CD14-positive monocyte (primary cell): ENCODE measurements around the gene KIT. TPM values are rescaled to one million over a fixed set of nuclear protein-coding genes. Genes with fewer than 3 reads are reported as not detected.
"Not testable (repeated sequence)": the region's sequence is repeated elsewhere in the genome, so short reads cannot be mapped to it uniquely, and the experiment has no call there.

ENCODE experiments used
- DNase-seq, 3 donors: peaks; one replicate each; pipeline ENCODE4 v3.0.0-alpha.2; 2011 to 2022
- H2AFZ ChIP-seq: 2 replicates; pipeline ENCODE4 v1.6.0; 2012; ENCODE audit warnings: mild to moderate bottlenecking, low read depth, low read length, inconsistent platforms; ENCODE audit not compliant: insufficient read depth, poor library complexity, severe bottlenecking
- H3K27ac ChIP-seq, 2 donors: 1 replicate in 1 of 2; 2 replicates in 1 of 2; pipeline ENCODE4 v1.5.1; 2012 to 2013; ENCODE audit warnings: low read length in 2 of 2, control low read depth in 1 of 2, inconsistent platforms in 1 of 2, low read depth in 1 of 2, mild to moderate bottlenecking in 1 of 2
- H3K27me3 ChIP-seq, 2 donors: one replicate each; pipeline versions ENCODE4 v1.6.0 to v1.6.1; 2011 to 2013; ENCODE audit warnings: low read length in 2 of 2; ENCODE audit not compliant: control insufficient read depth in 2 of 2, insufficient read depth in 2 of 2
- H3K36me3 ChIP-seq, 2 donors: replicated peaks in 1 of 2; 1 replicate in 1 of 2; 2 replicates in 1 of 2; pipeline versions ENCODE4 v1.5.1 to v1.6.1; 2012 to 2013; ENCODE audit warnings: low read length in 2 of 2, control low read depth in 1 of 2, inconsistent platforms in 1 of 2, mild to moderate bottlenecking in 1 of 2; ENCODE audit not compliant: insufficient read depth in 2 of 2, control insufficient read depth in 1 of 2
- H3K4me1 ChIP-seq, 2 donors: 1 replicate in 1 of 2; 2 replicates in 1 of 2; pipeline versions ENCODE4 v1.5.1 to v1.6.1; 2012 to 2013; ENCODE audit warnings: low read length in 2 of 2, control low read depth in 1 of 2, inconsistent platforms in 1 of 2, mild to moderate bottlenecking in 1 of 2, moderate library complexity in 1 of 2; ENCODE audit not compliant: insufficient read depth in 2 of 2, control insufficient read depth in 1 of 2
- H3K4me2 ChIP-seq: replicated peaks from 2 replicates; pipeline ENCODE3; 2012; ENCODE audit warnings: low read length, moderate library complexity, mild to moderate bottlenecking; ENCODE audit not compliant: poor library complexity, severe bottlenecking; ENCODE audit errors: extremely low read depth
- H3K4me3 ChIP-seq, 3 experiments: fragments of 200-600 bp in 1 of 3; sonication (generic) in 1 of 3; replicated peaks in 1 of 3; 1 replicate in 2 of 3; 2 replicates in 1 of 3; pipeline ENCODE4 v1.5.1; 2011 to 2013; ENCODE audit warnings: low read length in 3 of 3, mild to moderate bottlenecking in 3 of 3, control low read depth in 2 of 3, low read depth in 2 of 3, inconsistent platforms in 1 of 3, moderate library complexity in 1 of 3
- H3K79me2 ChIP-seq: 2 replicates; pipeline ENCODE4 v1.6.0; 2012; ENCODE audit warnings: mild to moderate bottlenecking, control low read depth, inconsistent platforms, low read length, moderate library complexity; ENCODE audit not compliant: insufficient read depth
- H3K9ac ChIP-seq: 2 replicates; pipeline ENCODE4 v1.6.0; 2017; ENCODE audit warnings: low read length, mild to moderate bottlenecking; ENCODE audit not compliant: insufficient read depth, poor library complexity, severe bottlenecking
- H3K9me3 ChIP-seq, 2 donors: replicated peaks in 1 of 2; 1 replicate in 1 of 2; 2 replicates in 1 of 2; pipeline versions ENCODE4 v1.5.1 to v1.6.1; 2012 to 2013; ENCODE audit warnings: low read length in 2 of 2, control low read depth in 1 of 2; ENCODE audit not compliant: control insufficient read depth in 1 of 2, insufficient read depth in 1 of 2
- H4K20me1 ChIP-seq: 2 replicates; pipeline ENCODE4 v1.6.0; 2012; ENCODE audit warnings: mild to moderate bottlenecking, low read length, control low read depth, moderate library complexity; ENCODE audit not compliant: insufficient read depth
- H3K27ac Mint-ChIP-seq, 7 donors: one replicate each; pipeline ENCODE4 v1.8.0; 2020; ENCODE audit warnings: mild to moderate bottlenecking in 7 of 7, mixed read lengths in 7 of 7, moderate library complexity in 6 of 7, inconsistent platforms in 2 of 7
- H3K27me3 Mint-ChIP-seq, 3 donors: one replicate each; pipeline ENCODE4 v1.8.0; 2021 to 2022; ENCODE audit warnings: low read depth in 3 of 3, mild to moderate bottlenecking in 3 of 3, mixed read lengths in 3 of 3, moderate library complexity in 3 of 3, inconsistent platforms in 1 of 3
- H3K36me3 Mint-ChIP-seq, 2 donors: one replicate each; pipeline ENCODE4 v1.8.0; 2020; ENCODE audit warnings: mixed read lengths in 2 of 2, inconsistent platforms in 1 of 2, mild to moderate bottlenecking in 1 of 2
- H3K4me1 Mint-ChIP-seq: one replicate; pipeline ENCODE4 v1.8.0; 2020; ENCODE audit warnings: mild to moderate bottlenecking, mixed read lengths
- H3K4me3 Mint-ChIP-seq, 2 donors: one replicate each; pipeline ENCODE4 v1.8.0; 2020; ENCODE audit warnings: mild to moderate bottlenecking in 2 of 2, mixed read lengths in 2 of 2, moderate library complexity in 1 of 2
- H3K9me3 Mint-ChIP-seq, 7 donors: one replicate each; pipeline ENCODE4 v1.8.0; 2020 to 2022; ENCODE audit warnings: mixed read lengths in 7 of 7, mild to moderate bottlenecking in 6 of 7, moderate library complexity in 6 of 7, inconsistent platforms in 2 of 7
- WGBS: methylation state at CpG from one replicate; pipeline ENCODE4 v1.1.5; 2013; ENCODE audit warnings: missing lambda C conversion rate; ENCODE audit not compliant: insufficient coverage; 5-methylcytosine and 5-hydroxymethylcytosine counted together
- intact Hi-C, 2 donors: fragments of 100-400 bp; cut with micrococcal nuclease; formaldehyde crosslinking; loops; one replicate each; pipeline versions ENCODE4 v1.15.0 to v1.15.1; 2023
- polyA plus RNA-seq, 3 donors: library from polyadenylated mRNA; depleted of rRNA in 1 of 3; unstranded in 2 of 3; stranded (reverse) in 1 of 3; fragments of 300-500 nt in 2 of 3; fragments of >200 nt in 1 of 3; fragmentation: Illumina TruSeq in 2 of 3; gene quantifications; 1 replicate in 2 of 3; 2 replicates in 1 of 3; pipeline ENCODE4 v1.2.3, GENCODE V29; 2012 to 2021
- TF ChIP-seq, protein P1 (sequence below): fragments of 200-600 bp; IDR thresholded peaks from one replicate; pipeline ENCODE4 v1.8.0; 2022; ENCODE audit warnings: antibody characterized with exemption, mild to moderate bottlenecking

The KIT gene
- polyA plus RNA-seq, 3 donors, result not detected

DNA sequence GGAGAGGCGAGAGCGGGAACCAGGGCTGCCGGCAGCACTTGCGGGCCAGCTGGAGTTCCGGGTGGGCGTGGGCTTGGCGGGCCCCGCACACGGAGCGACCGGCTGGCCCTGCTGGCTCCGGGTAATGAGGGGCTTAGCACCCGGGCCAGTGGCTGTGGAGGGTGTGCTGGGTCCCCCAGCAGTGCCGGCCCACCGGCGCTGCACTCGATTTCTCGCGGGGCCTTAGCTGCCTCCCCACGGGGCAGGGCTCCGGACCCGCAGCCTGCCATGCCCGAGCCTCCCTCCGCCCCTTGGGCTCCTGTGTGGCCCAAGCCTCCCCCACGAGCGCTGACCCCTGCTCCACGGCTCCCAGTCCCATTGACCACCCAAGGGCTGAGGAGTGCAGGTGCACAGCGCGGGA lies 25.2 kb upstream of the KIT start:
- no peaks in the 10 kb centered on the region for H3K36me3 ChIP-seq
- H3K9ac ChIP-seq, result no peak overlapping the region
- Mint-ChIP-seq H3K36me3 (no peaks in the 10 kb centered on the region), H3K9me3 (peaks cover 0 to 7% (median 0%) of the 10 kb centered on the region in 7 donors), H3K4me3 (no peak overlapping the region), H3K27ac (no peak overlapping the region), H3K27me3 (peaks cover 0 to 7% (median 0%) of the 10 kb centered on the region in 3 donors), H3K4me1 (peaks cover 6% of the 10 kb centered on the region)
- no peaks in the 10 kb centered on the region for H3K79me2 ChIP-seq
- 97% methylated on average over 22 of the region's 29 CpGs for WGBS
- TF ChIP-seq, protein P1, sequence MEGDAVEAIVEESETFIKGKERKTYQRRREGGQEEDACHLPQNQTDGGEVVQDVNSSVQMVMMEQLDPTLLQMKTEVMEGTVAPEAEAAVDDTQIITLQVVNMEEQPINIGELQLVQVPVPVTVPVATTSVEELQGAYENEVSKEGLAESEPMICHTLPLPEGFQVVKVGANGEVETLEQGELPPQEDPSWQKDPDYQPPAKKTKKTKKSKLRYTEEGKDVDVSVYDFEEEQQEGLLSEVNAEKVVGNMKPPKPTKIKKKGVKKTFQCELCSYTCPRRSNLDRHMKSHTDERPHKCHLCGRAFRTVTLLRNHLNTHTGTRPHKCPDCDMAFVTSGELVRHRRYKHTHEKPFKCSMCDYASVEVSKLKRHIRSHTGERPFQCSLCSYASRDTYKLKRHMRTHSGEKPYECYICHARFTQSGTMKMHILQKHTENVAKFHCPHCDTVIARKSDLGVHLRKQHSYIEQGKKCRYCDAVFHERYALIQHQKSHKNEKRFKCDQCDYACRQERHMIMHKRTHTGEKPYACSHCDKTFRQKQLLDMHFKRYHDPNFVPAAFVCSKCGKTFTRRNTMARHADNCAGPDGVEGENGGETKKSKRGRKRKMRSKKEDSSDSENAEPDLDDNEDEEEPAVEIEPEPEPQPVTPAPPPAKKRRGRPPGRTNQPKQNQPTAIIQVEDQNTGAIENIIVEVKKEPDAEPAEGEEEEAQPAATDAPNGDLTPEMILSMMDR, result no peak
- H2AFZ ChIP-seq, result no peak overlapping the region
- H3K27me3 ChIP-seq, result no peaks in the 10 kb centered on the region
- no peak overlapping the region for H3K4me2 ChIP-seq
- H3K4me3 ChIP-seq, result no peak overlapping the region
- intact Hi-C loops, result no loop called here
- H4K20me1 ChIP-seq, result no peaks in the 10 kb centered on the region
- no peak overlapping the region for H3K27ac ChIP-seq
- no peaks in the 10 kb centered on the region for H3K4me1 ChIP-seq
- no peak for DNase-seq
- H3K9me3 ChIP-seq, result no peaks in the 10 kb centered on the region

DNA sequence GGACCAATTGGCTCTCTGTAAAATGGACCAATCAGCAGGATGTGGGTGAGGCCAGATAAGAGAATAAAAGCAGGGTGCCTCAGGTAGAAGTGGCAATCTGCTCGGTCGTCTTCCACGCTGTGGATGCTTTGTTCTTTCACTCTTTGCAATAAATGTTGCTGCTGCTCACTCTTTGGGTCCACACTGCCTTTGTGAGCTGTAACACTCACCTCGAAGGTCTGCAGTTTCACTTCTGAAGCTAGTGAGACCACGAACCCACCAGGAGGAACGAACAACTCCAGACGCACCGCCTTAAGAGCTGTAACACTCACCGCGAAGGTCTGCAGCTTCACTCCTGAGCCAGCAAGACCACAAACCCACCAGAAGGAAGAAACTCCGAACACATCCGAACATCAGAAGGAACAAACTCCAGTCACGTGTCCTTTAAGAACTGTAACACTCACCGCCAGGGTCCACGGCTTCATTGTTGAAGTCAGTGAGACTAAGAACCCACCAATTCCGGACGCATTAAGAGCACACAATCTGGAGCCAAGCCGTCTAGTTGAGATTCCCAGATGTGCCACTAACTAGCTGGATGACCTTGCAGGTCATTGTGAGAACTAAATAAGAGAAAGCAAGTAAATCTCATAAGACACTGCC lies 24.5 kb upstream of the KIT start:
- H3K79me2 ChIP-seq, H3K36me3 Mint-ChIP-seq, H3K4me1 ChIP-seq, H3K9me3 Mint-ChIP-seq, H3K9me3 ChIP-seq, H3K27ac Mint-ChIP-seq, H3K27me3 Mint-ChIP-seq, H3K27me3 ChIP-seq, H3K36me3 ChIP-seq, H3K4me2 ChIP-seq, H3K27ac ChIP-seq, intact Hi-C loops, H4K20me1 ChIP-seq, DNase-seq, H3K4me1 Mint-ChIP-seq, H3K9ac ChIP-seq: not testable (repeated sequence)
- Histone ChIP-seq H3K4me3 (peak overlapping the region in 1 of 3 experiments; percentile 24), H2AFZ (peak overlapping the region; percentile 39)
- peak overlapping the region; percentile 61 to 84 for H3K4me3 Mint-ChIP-seq
- 55% methylated on average over 8 of the region's 18 CpGs for WGBS
